Skeletal muscle cell (primary cell): ENCODE data around the gene TGM1.

ENCODE experiments used
- DNase-seq: peaks from one replicate; pipeline ENCODE4 v3.0.0-alpha.2; 2010; ENCODE audit warnings: low read depth
- H3K4me3 ChIP-seq: 2 replicates; pipeline ENCODE4 v1.5.1; 2011; ENCODE audit warnings: low read depth, mild to moderate bottlenecking, control low read depth, low read length, moderate library complexity

TGM1 gene

DNA sequence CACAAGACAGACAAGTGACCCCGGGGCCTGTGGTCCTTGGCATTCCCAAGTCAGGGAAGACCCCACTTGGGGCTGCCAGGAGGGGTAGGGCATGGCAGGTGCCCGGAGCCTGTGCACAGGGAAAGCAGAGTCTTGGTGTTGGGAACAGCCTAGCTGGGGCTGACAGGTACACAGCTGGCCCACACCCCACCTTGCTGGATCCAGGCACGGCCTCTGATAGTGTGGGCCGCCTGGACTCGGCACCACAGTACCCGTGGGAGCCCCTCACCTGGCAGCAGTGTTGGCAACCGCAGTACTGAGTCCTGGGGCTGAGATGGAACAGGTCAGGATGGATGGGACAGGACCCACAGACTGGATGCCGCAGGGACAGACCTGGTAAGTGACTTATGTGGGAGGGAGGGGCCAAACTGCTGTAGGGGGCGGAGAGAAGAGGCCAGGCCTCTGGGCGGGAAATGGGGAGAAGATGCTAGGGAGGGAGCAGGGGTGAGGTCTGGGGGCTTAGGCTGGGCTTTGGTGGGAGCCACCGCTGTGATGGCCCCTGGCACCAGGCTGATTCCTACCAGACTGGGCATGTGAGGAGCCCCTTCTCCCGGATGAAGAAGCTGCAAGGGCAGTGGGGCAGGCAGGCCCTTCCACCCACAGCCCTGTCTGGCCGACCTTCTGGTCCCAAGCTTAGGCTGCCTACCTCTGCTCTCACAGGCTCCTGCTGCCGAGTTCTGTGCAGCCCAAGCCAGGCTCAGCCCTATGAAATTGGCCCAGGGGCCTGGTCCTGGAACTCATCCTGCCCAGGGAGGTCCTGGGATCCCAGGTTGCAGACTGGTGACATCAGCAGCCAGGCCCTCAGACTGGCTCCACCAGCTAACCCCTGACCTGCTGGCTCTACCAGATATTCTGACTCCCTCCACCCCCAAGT, at the start of gene TGM1:
Gene TGM1 (minus strand): TSS at position 357 of the 913 bp plus-strand sequence. CDS start 825 bp downstream, outside the sequence.
- H3K4me3 ChIP-seq, result no peak within 1 kb of the TSS
- no peak for DNase-seq

DNA sequence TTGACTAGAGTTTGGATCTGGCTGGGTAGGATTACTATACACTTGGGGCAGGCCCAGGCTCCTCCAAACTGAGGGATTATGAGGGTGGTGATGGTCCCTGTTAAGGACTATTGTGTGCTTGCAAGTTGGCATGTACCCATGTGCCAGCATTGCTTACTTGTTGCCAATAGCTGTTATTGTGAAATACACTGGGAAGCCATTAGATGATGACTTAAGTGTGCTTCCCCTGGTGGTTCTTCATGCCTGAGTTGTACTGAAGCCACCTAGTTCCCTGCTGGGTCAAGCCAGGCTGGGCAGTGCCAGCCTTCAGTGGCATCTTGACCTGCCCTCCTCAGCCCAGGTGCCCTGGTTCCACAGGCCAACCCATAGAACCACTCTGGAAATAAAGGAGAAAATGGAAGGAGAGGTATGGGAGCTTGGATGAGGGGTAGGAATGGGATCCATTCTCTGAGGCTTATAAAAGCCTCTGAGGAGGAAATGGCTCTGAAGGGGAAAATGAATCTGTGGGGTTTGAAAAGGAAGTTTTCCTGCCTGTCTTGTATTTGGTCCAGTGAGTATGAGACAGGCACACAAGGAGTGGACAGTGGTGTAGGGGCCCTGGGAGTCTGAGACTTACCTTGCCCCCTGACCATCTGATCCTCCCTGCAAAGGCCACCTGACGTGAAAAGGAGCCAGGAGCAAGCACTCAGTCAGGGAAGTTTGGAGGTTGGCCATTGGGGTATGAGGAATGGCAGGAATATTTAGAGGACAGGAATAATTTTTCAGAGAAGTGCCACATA, 49.0 kb upstream of the TGM1 start:
- no peak overlapping the region for H3K4me3 ChIP-seq
- DNase-seq, result no peak

DNA sequence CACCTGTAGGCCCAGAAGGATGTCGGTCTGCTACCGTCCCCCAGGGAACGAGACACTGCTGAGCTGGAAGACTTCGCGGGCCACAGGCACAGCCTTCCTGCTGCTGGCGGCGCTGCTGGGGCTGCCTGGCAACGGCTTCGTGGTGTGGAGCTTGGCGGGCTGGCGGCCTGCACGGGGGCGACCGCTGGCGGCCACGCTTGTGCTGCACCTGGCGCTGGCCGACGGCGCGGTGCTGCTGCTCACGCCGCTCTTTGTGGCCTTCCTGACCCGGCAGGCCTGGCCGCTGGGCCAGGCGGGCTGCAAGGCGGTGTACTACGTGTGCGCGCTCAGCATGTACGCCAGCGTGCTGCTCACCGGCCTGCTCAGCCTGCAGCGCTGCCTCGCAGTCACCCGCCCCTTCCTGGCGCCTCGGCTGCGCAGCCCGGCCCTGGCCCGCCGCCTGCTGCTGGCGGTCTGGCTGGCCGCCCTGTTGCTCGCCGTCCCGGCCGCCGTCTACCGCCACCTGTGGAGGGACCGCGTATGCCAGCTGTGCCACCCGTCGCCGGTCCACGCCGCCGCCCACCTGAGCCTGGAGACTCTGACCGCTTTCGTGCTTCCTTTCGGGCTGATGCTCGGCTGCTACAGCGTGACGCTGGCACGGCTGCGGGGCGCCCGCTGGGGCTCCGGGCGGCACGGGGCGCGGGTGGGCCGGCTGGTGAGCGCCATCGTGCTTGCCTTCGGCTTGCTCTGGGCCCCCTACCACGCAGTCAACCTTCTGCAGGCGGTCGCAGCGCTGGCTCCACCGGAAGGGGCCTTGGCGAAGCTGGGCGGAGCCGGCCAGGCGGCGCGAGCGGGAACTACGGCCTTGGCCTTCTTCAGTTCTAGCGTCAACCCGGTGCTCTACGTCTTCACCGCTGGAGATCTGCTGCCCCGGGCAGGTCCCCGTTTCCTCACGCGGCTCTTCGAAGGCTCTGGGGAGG, 47.9 kb upstream of the TGM1 start, which contains the start of gene LTB4R:
Gene LTB4R (plus strand): TSS at position 857 of the 959 bp plus-strand sequence. CDS start 4,150 bp downstream, outside the sequence.
- H3K4me3 ChIP-seq, result peak within 1 kb of the TSS; percentile 29
- DNase-seq, result no peak

DNA sequence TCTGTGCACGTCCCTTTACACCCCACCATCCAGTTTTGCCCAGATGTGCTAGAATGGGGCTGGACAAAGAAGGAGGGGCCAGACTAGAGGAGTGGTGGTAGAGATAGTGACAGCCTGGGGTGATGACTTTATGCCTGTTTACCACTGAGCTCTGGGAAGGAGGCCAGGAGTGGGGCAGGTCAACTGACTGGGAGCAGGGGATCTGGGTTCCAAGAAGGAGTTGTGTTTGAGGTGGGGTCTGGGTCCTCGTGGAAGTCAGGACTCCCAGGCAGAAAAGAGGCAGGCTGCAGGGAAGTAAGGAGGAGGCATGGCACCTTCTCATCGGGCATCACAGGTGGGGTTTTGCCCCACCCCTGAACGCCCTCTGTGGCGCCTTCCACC, 47.3 kb upstream of the TGM1 start:
- H3K4me3 ChIP-seq, result peak overlapping the region; percentile 15
- DNase-seq, result no peak

DNA sequence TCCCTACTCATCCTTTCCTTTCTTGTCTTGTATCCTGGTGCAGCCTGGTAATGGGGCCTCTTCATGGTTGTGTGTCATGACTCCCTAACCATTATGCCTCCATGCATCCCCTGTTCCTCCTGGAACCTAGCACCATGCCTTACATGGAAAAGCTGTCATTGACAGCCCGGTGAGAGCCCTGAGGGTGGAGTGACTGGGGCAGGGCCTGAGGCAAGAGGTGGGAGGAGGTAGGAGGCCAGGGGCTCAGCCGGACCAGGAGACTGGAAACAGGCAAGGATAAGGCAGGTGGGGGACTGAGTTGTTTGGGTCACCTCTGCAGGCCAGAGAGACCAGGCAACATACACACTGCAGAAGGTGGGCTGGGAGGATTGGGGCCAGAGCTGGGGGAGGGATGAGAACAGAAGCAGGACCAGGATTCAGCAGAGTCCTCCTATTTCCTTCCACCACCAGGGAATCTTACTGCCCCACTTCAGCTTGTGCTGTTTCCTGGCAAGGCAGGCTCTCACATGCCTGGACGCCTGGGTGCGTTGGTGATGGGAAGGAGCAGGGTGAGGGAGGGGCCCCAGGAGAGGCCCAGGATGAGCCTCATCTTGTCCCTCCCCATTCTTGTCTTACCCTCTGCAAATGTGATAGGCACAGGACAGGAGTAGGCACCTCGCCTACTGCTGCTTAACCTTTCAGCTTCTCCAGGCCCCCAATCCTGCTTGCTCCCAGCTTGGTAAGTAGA, 46.7 kb upstream of the TGM1 start, which contains the start of gene LTB4R2:
Gene LTB4R2 (plus strand): TSS at position 603 of the 727 bp plus-strand sequence. CDS start 525 bp downstream, outside the sequence.
- no peak for DNase-seq
- peak within 1 kb of the TSS; percentile 29 for H3K4me3 ChIP-seq

DNA sequence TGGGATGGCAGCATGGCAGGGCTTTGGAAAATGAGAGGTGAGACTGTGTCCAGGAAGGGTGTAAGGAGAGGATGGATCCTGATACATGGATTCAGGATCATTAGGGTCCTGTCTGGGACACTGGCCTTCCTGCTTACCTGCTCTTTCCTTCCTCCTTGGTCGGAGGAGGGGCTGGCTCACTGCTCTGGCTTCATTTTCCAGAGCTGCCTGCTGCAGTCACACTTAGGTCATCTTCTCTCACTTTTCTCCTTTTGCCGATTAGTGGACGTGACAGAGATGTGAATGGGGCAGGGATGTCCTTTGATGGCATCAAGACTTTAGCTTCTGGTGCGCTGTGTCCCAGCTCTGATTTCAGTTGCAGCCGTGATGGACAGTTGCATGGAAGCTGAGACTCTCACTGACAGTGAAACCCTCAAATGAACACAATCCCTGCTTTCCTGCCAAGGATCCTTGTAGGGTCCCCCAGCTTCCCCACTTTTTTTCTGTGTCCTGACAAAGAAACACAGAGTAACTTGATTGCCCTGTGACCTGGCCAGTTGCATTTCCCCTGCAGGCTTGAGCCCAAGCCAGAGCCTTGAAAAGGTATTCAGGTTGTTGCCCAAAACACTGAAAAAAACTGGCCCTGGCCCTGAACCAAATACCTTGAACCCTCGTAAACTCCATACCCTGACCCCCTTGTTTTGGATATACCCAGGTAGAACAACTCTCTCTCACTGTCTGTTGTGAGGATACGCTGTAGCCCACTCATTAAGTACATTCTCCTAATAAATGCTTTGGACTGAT, 45.6 kb upstream of the TGM1 start:
- no peak for DNase-seq
- H3K4me3 ChIP-seq, result no peak overlapping the region

DNA sequence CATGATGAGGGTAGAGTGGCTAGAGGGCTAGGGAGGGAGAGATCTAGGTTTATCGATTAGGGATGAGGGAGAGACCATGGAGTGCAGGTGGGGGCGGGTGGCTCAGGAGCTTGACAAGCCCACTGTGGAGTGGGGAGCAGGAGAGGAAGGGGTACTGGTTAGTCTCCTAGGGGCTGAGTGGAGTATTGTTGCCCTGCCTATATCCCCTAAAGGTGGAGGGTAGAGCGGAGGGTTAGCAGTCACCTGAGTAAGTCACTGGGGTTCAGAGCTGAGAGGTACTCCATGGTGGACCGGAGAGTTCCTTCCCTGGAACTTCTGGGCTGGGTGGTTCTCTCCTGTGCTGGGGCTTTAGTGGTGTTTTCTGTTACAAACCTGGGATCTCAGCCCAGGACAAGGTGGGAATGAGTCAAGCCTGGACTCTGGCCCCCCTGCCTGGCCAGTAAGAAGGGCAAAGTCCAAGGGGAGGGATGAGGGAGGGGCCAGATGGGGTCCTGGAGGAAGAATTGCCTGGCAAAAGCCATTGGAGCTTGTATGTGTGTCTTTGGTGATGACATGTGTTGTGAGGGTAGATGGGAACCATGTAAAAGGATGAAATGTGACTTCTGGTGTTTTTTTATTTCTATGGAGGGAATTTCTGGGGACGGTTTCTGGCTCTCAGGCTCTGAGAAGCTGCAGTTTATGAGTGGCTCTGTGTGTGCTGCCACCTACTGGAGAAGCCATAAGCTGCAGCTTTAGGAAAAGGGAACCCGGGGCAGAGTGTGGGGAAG, 44.8 kb upstream of the TGM1 start, which contains the start of gene CIDEB:
Gene CIDEB (minus strand): TSS at position 403 of the 767 bp plus-strand sequence. CDS start 119 bp downstream, at position 284.
- no peak for DNase-seq

DNA sequence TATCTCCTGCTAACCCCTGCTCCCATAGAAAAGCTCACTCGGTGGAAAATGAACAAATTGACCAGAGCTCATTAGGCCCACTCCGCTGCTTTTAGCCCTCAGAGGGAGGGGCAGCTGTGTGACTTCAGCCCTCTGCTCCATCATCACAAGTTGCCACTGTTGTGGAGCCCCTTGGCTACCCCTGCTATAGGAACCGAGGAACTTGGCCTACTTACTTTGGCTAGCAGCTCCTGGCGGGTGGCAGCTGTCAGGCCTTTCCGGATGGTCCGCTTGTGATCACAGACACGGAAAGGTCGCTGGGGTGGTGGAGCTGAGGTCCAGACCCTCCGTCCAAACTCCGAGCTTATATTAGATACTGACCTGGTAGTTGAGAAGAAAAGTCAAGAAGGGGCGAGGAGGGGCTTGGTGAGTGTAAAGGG, 44.2 kb upstream of the TGM1 start:
- H3K4me3 ChIP-seq, result no peak overlapping the region

More for the DNA sequence above, 44.8 kb upstream of the TGM1 start, which contains the start of gene CIDEB:
- no peak within 1 kb of the TSS for H3K4me3 ChIP-seq

DNA sequence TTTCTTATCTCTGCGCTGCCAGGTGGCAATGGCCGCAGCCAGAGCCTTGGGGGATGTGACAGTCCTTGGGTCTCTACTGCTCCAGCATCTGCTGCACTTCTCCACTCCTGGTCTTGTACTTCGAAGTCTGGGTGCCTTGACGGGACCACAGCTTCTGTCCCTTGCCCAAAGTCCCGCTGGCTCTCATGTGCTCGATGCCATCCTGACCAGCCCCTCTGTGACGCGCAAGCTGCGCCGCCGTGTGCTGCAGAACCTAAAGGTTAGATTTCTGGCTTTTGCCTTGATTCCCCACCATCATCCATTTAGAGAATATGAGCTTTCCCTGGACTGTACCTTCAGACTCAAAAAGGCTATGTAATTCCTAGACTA, 41.0 kb upstream of the TGM1 start:
- DNase-seq, result no peak
- H3K4me3 ChIP-seq, result no peak overlapping the region

More for the DNA sequence above, 44.2 kb upstream of the TGM1 start:
- no peak for DNase-seq

DNA sequence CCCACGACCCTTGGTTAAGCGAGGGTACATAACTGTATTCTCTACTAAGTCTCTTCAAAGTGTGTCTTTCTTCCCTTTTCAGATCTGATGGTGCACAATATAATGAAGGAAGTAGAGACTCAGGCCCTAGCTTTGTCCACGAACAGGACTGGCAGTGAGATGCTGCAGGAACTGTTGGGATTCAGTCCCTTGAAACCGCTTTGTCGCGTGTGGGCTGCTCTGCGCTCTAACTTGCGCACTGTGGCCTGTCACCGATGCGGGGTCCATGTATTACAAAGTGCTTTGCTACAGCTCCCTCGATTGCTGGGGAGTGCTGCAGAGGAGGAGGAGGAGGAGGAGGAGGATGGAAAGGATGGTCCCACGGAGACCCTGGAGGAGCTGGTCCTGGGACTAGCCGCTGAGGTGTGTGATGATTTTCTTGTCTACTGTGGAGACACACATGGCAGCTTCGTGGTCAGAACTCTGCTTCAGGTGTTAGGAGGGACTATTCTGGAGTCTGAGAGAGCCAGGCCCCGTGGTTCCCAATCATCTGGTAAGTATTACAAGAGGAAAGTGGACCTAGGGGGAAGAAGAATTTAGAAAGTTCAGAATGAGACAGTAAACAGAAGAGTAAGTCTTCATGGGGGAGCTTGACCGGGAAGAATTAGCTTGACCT, 37.5 kb upstream of the TGM1 start:
- peak overlapping the region; percentile 90 for H3K4me3 ChIP-seq
- DNase-seq, result no peak

DNA sequence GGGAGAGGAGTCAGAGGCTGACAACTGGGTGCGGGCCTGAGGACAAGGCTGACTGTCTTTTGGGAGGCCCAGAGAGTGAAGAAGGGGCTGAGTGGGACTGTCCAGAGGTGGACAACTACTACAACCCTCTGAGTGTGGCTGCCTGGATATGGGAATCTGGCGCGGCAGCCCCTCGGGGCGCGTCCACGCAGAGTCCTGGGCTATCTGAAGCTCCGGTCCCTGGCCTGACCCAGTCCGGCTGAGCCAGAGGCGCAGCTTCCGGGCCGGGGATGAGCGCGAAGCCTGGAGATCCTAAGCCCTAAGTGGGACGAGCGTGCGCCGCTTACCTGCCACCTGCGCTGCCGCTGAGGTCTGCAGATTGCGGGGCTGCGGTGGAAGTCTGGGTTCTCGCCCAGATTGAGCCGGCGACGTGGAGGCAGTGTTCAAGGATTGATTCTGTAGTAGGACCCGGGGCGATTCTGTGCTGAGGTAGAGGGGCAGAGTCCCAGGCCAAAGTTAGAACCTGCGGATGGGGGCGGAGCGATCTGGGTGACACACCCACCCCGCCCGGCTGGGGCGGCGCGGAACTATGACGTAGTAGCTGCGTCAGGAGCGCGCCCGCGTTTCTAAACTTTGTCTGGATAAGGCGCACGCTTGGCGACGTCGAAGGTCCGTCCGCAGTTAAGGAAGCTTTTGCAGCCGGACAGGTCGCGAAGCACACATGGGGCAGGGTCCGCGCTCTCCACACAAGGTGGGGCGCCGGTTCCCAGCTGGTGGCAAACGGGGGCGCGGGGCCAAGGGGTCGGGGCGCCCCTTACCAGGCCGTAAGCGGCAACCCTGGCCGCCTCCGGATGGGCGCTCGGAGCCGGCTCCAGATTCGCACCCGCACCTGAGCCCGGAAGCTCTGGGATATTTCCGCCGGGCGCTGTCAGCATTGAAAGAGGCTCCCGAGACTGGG, 36.5 kb upstream of the TGM1 start, which contains the start of the genes DHRS1 and NOP9:
Gene DHRS1 (minus strand): TSS at position 526 of the 937 bp plus-strand sequence. CDS start 674 bp downstream, outside the sequence.
Gene NOP9 (plus strand): TSS at position 596 of the 937 bp plus-strand sequence. CDS start 105 bp downstream, at position 701.
- peak; percentile 41 for DNase-seq
- peak within 1 kb of the TSS; percentile 90 for H3K4me3 ChIP-seq

DNA sequence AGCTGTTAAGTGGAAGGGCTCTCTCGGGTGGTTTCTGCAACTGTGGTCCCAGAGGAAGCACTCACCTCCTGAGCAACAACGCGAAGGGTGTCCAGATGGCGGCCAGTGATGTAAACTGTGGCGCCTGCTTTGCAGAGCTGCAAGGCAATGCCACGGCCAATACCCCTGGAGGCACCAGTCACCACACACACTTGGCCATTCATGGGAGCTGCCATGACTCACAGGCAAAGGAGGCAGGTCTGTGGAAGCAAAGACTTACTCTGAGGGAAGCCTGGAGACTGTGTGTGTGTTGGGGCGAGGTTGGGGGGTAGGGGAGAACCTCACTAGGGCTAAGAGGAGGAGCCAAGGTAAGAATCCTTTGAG, 35.9 kb upstream of the TGM1 start:
- no peak for DNase-seq

DNA sequence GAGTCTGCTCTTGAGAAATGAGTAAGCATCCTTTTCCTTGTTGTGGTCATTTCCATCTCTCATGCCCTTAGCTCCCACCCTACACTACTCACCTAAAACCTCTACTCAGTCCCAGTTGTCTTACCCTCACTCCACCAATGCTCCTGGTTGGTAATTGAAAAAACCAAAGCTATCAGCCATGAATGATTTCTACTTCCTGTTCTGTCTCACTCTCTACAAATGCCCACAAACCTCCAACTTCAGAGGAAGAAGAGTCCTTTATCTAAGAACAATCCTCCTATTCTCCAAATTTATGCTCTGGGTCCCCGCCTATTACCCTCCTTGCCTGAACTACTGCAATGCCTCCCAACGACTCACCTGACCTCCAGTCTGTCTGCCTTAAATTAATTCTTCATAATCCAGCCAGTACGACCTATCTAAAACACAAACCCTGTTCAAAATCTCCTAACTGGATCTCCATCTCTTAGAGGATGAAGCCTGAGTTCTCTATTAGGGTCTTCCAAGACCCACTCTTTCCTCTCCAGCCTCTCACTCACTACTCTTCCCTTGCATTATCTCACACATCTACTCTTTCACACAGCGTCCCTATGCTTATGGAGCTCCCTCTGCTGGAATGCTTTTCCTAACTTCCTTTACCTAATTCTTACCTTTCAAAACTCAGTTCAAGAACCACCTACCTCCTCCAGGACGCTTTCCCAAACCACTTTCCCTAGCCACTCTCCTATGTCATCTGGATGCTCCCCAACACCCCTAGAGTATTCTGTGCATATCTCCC, 34.4 kb upstream of the TGM1 start:
- DNase-seq, result no peak
- no peak overlapping the region for H3K4me3 ChIP-seq

More for the DNA sequence above, 35.9 kb upstream of the TGM1 start:
- H3K4me3 ChIP-seq, result peak overlapping the region; percentile 90
